Suprapubic skin (tissue), 4 donors: Measurements from ENCODE around the gene ABCC1. TPM values are rescaled to one million over a fixed set of nuclear protein-coding genes. Genes with fewer than 3 reads are reported as not detected.

Experiments used
- DNase-seq, 2 donors: peaks; one replicate each; pipeline ENCODE4 v3.0.0-alpha.2; 2019; ENCODE audit warnings: low spot score in 2 of 2
- H3K27ac ChIP-seq: fragments of 200-600 bp; sonication (generic); one replicate; pipeline ENCODE4 v1.5.1; 2019
- H3K27me3 ChIP-seq: fragments of 200-600 bp; sonication (generic); one replicate; pipeline ENCODE4 v1.5.1; 2019
- H3K36me3 ChIP-seq: fragments of 200-600 bp; sonication (generic); one replicate; pipeline ENCODE4 v1.5.1; 2019
- H3K4me1 ChIP-seq: fragments of 200-600 bp; sonication (generic); one replicate; pipeline ENCODE4 v1.5.1; 2019
- H3K4me3 ChIP-seq: fragments of 200-600 bp; sonication (generic); one replicate; pipeline ENCODE4 v1.5.1; 2019; ENCODE audit warnings: mild to moderate bottlenecking
- H3K9me3 ChIP-seq: fragments of 200-600 bp; sonication (generic); one replicate; pipeline ENCODE4 v1.5.1; 2019
- CTCF ChIP-seq, 2 donors: fragments of 200-600 bp in 1 of 2; fragments of 450-650 bp in 1 of 2; sonication (generic) in 1 of 2; IDR thresholded peaks; one replicate each; pipeline ENCODE4 v1.5.1; 2016 to 2019; ENCODE audit warnings: antibody characterized with exemption in 2 of 2, mild to moderate bottlenecking in 1 of 2, moderate library complexity in 1 of 2
- EP300 ChIP-seq: sonication (generic); formaldehyde crosslinking; IDR thresholded peaks from one replicate; pipeline ENCODE4 v1.6.1; 2017; ENCODE audit warnings: antibody characterized with exemption
- POLR2A ChIP-seq, 2 donors: fragments of 450-650 bp; IDR thresholded peaks; one replicate each; pipeline ENCODE4 v1.6.1; 2017; ENCODE audit warnings: antibody characterized with exemption in 2 of 2, mild to moderate bottlenecking in 2 of 2, moderate library complexity in 2 of 2
- POLR2AphosphoS5 ChIP-seq, 3 donors: sonication (generic); formaldehyde crosslinking; IDR thresholded peaks; one replicate each; pipeline ENCODE4 v1.6.1; 2017; ENCODE audit warnings: antibody characterized with exemption in 3 of 3
- WGBS: methylation state at CpG from one replicate; pipeline ENCODE4 v1.1.5; 2018; 5-methylcytosine and 5-hydroxymethylcytosine counted together
- total RNA-seq, 4 donors: library from RNA; depleted of rRNA; stranded (reverse); fragments of >200 nt; gene quantifications; one replicate each; pipeline ENCODE4 v1.1.0, GENCODE V29; 2016

Gene ABCC1
- total RNA-seq, 4 donors from 2014 or later = 22.1 to 37.4 (median 27.2) TPM

DNA sequence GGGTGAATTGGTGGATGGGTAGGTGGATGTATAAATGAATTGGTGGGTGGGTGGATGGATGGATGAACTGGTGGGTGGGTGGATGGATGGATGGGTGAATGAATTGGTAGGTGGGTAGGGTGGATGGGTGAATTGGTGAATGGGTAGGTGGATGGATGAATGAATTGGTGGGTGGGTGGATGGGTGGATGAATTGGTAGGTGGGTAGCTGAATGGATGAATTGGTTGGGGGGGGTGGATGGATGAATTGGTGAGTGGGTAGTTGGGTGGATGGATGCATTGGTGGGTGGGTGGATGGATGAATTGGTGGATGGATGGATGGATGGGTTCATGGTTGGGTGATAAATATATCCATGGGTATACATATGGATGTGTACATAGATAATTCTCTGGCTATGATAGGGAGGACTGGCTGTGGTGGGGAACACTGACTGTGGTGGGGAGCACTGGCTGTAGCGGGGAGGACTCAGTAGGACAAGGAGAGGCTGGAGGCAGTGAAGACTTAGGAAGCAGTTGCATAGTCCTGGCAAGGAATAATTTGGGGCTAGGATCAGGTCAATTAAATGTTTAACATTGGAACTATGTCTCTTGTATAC is 54.4 kb downstream of the ABCC1 start:
- TF ChIP-seq POLR2A (IDR thresholded peaks at IDR 0.05) = no peak
- no peak for TF ChIP-seq EP300
- TF ChIP-seq POLR2AphosphoS5 (IDR thresholded peaks at IDR 0.05) = no peak
- TF ChIP-seq CTCF (IDR thresholded peaks at IDR 0.05) = no peak
- H3K36me3 ChIP-seq = no peaks in the 10 kb centered on the region
- no peak for DNase-seq
- no peaks in the 10 kb centered on the region for H3K9me3 ChIP-seq
- peaks cover 5% of the 10 kb centered on the region for H3K4me1 ChIP-seq
- 45% methylated on average over 1 of the region's 1 CpG for WGBS
- no peak overlapping the region for H3K27ac ChIP-seq
- H3K4me3 ChIP-seq = no peak overlapping the region
- H3K27me3 ChIP-seq = no peaks in the 10 kb centered on the region

DNA sequence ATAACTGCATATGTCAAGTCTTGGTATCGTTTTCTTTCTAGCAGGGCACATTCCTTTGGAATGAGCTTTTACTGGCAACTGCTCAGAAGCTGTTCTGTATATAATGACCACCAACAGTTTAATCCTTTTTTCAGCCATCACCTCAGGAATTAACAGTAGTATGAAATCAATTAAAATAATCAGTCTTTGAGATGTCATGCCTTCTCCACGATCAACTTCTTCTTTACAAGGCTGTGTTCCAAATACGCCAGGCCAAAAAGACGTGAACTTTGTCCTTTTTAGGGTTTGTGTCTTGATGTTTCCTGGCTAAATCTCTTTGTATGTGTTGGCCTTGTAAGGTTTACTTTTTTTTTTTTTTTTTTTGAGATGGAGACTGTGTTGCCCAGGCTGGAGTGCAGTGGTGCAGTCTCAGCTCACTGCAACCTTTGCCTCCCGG is 54.9 kb downstream of the ABCC1 start:
- TF ChIP-seq POLR2A (IDR thresholded peaks at IDR 0.05) (no peak), CTCF (IDR thresholded peaks at IDR 0.05) (no peak), EP300 (no peak), POLR2AphosphoS5 (IDR thresholded peaks at IDR 0.05) (no peak)
- no peak overlapping the region for H3K4me3 ChIP-seq
- WGBS = 70% methylated on average over 5 of the region's 5 CpGs
- H3K27ac ChIP-seq = no peak overlapping the region
- peaks cover under 1% of the 10 kb centered on the region for H3K36me3 ChIP-seq
- H3K9me3 ChIP-seq = no peaks in the 10 kb centered on the region
- peaks cover 2% of the 10 kb centered on the region for H3K4me1 ChIP-seq
- no peak for DNase-seq
- no peaks in the 10 kb centered on the region for H3K27me3 ChIP-seq

DNA sequence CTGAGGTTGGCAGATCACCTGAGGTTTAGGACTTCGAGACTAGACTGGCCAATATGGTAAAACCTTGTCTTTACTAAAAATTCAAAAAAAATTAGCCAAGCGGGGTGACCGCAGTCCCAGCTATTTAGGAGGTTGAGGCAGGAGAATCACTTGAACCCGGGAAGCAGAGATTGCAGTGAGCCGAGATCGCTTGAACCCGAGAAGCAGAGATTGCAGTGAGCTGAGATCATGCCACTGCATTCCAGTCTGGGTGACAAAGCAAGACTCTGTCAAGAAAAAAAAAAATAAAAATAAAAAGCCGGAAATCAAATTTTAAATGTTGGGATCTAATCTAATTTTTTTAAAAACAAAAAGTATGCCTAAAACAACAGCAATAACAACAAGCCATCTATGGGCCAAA is 56.3 kb downstream of the ABCC1 start:
- H3K27me3 ChIP-seq = no peaks in the 10 kb centered on the region
- H3K36me3 ChIP-seq = peaks cover 9% of the 10 kb centered on the region
- TF ChIP-seq POLR2A (IDR thresholded peaks at IDR 0.05) = no peak
- TF ChIP-seq CTCF (IDR thresholded peaks at IDR 0.05) = no peak
- no peak for TF ChIP-seq POLR2AphosphoS5 (IDR thresholded peaks at IDR 0.05)
- TF ChIP-seq EP300 = no peak
- no peaks in the 10 kb centered on the region for H3K9me3 ChIP-seq
- no peak overlapping the region for H3K27ac ChIP-seq
- H3K4me1 ChIP-seq = no peaks in the 10 kb centered on the region
- 84% methylated on average over 8 of the region's 8 CpGs for WGBS
- no peak for DNase-seq
- H3K4me3 ChIP-seq = no peak overlapping the region

GRCh38 chr16:16006650-16007049 is 57.2 kb downstream of the ABCC1 start:
- TF ChIP-seq POLR2A (IDR thresholded peaks at IDR 0.05) = no peak
- TF ChIP-seq CTCF (IDR thresholded peaks at IDR 0.05) = no peak
- no peak for TF ChIP-seq POLR2AphosphoS5 (IDR thresholded peaks at IDR 0.05)
- no peak for TF ChIP-seq EP300
- H3K4me1 ChIP-seq = no peaks in the 10 kb centered on the region
- no peak overlapping the region for H3K4me3 ChIP-seq
- H3K27me3 ChIP-seq = no peaks in the 10 kb centered on the region
- H3K36me3 ChIP-seq = peaks cover 12% of the 10 kb centered on the region
- DNase-seq = no peak
- 84% methylated on average over 8 of the region's 8 CpGs for WGBS
- no peak overlapping the region for H3K27ac ChIP-seq
- no peaks in the 10 kb centered on the region for H3K9me3 ChIP-seq

GRCh38 chr16:16007743-16008111 is 58.3 kb downstream of the ABCC1 start:
- H3K36me3 ChIP-seq = peaks cover 18% of the 10 kb centered on the region
- no peak overlapping the region for H3K4me3 ChIP-seq
- WGBS = 91% methylated on average over 11 of the region's 11 CpGs
- H3K9me3 ChIP-seq = no peaks in the 10 kb centered on the region
- no peak overlapping the region for H3K27ac ChIP-seq
- H3K27me3 ChIP-seq = no peaks in the 10 kb centered on the region
- no peak for DNase-seq
- TF ChIP-seq POLR2A (IDR thresholded peaks at IDR 0.05) (no peak), EP300 (no peak), CTCF (IDR thresholded peaks at IDR 0.05) (no peak), POLR2AphosphoS5 (IDR thresholded peaks at IDR 0.05) (no peak)
- no peaks in the 10 kb centered on the region for H3K4me1 ChIP-seq
